HG03196 (cell line): ENCODE data around the gene CELSR3.

Experiments used
- ATAC-seq: cut with Tn5 transposase; IDR thresholded peaks from one replicate; pipeline ENCODE4 v1.9.1; 2021; ENCODE audit not compliant: unreplicated experiment

Gene CELSR3

DNA sequence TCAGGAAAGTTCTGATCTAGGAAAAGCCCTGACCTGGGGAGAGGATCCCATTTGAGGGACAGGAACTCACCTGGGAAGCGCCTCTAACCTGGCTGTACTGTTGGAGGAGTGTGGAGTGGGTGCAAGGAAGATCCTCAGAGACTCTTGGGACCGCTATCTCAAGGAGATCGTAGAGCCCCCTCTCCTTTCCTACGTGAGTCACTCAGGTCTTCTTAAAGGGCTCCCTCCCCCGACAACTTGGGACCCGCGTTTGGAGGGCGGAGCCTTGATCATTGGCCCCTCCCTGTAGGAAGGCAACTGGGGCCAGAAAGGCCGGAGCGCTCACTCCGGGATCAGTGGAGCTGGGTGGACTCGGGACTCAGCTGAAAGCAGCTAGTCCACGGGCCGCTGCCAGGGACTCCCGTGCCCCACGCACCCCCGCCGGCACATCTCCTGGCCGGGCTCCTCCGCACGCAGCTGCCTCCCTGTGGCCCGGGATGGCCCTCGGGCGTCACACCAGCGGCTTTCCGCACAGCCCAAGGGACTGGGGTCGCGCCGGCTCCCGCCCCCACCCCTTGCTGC, 27.9 kb downstream of the CELSR3 start:
- ATAC-seq: peak; percentile 17

DNA sequence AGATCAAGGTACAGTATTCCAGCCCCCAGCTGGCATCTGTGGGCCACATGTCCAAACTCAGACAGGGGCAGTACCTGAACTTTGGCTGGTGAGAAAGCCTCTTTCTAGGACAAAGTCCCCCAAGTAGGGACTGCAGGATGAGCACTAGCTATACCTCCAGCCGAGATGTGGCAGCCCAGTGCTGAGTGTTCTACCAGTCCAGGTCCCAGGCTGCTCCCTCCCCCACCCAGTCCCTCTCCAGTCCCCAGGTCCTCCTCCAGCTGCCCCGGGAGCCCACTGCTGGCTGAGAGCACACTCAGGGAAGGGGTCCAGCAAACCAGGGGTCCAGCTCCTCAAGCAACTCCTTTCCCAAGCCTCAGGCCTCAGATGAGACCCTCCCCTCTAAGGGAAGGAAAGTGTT, 28.9 kb downstream of the CELSR3 start:
- ATAC-seq: no peak

DNA sequence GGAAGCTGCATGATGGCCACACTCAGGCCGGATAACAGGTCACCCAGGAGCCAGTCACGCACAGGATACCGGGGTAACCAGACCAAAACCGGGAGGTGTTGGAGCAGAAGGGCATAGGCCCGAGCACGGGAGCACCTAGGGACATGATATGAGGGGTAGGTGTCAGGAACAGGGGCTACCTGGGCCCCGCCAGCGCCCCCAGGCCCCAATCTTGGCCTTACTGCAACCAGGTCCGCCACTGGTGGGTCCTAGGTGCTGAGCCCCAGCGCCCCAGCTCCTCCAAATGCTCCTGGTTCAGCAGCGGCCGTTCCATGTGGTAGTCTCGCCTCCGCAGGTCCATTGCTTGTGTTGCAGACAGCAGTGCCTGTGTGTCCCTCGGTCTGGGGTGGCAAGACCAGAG, 29.4 kb downstream of the CELSR3 start:
- no peak for ATAC-seq

DNA sequence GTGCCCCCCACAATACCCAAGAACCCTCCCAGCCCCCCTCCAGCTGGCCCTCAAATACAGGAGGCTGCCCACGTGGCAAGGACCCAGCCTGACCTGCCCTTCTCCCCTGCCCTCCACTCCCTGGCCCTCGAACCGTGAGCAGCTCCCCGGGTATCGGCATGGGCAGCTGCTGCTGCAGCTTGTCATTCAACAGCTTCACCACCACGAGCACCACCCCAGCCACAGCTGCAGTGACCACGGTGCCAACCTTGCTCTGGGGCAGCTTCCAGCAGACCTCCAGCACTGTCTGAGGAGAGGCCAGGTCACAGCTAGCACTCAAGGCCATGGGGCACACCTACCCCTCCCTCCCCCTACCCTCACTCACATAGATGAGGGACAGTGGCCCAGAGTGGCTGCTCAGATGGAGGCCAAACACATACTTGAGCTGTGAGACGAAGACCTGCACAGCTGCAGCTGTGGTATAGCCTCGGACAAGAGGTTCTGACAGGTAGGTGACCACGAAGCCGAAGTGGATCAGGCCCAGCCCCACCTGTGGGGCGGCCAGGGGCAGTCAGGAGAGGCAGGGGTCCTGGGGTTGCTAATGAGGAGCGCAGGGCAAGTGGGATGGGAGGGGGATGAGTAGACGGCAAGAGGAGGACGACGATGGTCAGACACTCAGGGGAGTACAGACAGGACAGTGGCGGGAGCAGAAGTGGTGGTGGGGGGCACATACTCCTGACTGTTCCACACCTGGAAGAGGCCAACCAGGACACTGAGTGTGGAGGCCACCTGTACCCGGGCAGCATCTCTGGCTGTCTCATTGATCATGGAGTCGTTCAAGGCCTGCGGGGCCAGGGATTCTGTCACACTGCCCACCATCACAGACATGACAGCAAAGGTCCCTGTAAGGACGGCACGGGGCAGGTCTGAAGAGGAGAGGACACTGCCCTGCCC, 30.9 kb downstream of the CELSR3 start:
- ATAC-seq: no peak

DNA sequence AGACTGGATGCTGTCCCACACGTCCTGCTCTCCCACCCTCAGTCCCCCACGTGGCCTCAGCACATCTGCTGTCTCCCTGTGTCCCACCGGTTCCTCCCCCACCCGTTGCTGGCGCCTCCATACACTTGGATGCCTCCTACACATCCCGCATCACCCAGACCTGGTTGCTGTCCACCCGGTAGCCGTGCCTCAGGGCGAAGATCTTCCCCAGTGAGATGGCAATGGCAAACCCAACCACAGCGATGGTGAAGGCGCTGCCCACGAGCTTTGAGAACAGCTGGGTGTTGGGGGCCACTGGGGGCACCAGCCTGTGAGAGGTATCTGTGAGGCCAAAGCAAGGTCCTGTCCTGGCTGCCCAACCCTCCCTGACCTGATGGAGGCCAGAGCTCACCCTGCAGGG, 31.9 kb downstream of the CELSR3 start:
- no peak for ATAC-seq

DNA sequence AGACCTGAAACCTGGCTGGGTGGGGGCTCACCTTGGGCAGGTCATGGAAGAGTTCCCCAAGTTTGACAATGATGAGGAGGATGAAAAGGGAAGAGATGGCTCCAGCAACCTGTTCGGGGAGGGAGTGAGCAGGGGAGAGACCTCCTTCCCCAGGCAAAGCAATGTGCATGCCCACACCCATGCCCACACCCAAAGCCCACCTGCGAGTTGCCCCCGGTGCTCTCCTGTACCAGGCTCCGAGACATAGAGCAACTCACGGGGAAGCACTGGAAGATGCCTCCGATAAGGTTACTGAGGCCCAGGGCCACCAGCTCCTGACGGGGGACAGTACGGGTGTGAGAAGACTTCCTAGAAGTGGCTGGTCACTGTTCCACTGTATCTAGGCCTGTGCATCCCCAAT, 32.3 kb downstream of the CELSR3 start:
- no peak for ATAC-seq

DNA sequence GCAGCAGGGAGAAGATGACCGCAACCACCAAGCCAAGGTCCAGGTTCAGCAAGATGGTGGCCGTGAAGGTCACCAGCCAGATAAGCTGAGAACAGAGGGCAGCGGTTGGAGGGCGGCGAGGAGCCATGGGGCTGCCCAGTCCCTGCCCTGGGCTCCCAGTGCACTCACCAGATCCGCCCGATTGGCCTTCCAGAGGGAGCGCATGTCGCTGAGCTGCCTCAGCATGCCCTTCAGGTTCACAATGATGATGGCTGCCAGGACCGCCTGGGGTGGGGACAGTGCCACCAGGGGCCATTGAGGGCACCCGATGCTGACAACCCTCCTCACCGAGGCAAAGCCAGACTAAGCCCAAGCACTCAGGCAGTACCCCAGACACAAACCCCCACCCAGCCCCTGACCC, 32.8 kb downstream of the CELSR3 start:
- ATAC-seq: no peak

DNA sequence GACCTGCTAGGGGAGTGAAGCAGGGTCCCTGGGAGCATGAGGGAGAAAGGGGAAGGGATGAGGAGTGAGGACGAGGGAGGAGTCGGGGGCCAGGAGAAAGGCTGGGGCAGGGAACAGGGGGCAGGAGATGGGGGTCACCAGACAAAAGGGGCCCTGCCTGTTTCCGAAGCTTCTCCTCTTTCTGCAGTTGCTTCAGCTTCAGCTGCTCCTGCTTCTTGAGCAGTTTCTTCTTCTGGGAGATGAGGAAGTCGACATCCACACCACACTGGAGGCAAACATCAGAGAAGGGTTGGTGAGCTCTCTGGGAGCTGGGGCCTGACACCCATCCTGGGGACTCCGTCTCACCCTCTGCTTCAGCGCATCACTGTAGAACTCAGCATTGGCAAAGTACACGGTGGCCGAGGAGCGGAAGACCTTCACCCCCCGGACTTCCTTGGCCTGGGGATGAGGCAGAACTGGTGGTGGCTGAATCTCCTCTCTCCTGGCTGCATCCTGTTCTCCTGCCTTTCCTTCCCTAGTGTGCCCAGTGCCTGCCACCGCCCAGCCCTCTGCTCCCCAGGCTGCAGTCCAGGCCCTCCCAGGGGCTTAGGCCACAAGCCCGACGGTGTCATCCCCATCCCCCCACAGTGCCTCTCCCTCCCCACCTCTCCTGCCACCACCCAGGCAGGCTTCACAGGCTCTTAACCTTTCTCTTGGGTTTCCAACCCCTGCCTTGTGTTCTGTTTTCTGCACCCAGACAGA, 34.2 kb downstream of the CELSR3 start:
- no peak for ATAC-seq

DNA sequence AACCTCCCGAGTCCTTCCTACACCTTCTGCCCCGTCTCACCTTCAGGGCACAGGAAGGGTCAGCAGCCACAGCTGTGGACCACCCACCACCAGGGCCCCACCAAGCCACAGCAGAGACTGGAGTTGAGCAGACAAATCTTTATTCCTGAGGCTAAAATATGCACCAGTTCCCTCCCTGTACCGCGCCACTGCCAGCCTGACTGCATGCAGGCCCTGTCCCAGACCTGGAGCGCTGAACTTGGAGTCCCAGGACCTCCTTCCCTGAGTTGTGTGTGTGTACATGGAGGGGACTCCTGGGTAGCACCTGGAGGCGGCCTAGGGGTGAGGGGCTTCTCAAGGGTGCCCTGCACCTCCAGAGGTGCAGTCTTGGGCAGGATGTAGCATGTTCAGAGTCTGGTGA, 37.1 kb downstream of the CELSR3 start:
- no peak for ATAC-seq

DNA sequence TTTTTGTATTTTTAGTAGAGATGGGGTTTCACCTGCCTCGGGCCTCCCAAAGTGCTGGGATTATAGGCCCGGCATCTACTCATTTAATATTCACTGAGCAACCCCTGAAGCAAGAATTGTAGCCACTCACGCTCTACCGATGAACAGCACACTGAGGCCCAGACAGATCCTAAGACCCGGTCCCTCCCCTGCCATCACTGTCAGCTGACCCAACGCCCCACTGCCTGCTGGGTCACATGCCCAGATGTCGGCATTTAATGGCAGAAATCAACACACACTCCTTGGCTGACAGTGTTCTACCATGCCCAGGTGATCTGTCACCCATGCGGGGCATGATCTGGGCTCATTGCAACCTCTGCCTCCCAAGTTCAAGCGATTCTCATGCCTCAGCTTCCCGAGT, 37.9 kb downstream of the CELSR3 start:
- no peak for ATAC-seq

DNA sequence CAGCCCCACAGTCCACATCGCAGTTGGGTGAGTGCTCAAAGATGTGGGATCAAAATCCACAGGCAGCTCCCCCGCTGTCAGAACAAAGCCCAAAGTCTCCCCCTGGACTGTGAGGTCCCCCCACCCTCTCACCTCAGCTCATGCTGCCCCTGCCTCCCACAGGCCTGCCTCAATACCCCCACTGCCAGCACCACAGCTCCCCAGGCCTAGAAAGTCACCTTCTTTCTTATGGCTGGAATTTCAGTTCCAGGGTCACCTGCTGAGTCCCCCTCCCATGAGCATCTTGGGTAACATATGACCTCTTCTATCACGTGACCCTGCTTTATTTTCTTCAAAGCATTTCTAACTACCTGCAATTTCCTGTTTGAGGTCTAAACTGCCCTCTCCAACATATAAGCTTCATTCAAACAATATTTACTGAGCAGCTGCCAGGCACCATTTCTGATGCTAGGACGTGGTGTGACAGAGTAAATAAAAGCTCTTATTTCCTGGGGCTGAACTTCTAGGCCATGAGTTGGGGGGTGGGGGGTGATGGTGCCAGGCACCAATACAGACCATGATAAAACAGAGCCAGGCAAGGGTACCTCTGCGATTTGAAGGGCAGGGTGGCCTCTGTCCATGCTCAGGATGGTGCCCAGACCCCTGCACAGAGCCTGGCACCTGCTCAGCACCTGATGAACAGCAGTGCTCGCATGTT, 38.7 kb downstream of the CELSR3 start:
- ATAC-seq: no peak

DNA sequence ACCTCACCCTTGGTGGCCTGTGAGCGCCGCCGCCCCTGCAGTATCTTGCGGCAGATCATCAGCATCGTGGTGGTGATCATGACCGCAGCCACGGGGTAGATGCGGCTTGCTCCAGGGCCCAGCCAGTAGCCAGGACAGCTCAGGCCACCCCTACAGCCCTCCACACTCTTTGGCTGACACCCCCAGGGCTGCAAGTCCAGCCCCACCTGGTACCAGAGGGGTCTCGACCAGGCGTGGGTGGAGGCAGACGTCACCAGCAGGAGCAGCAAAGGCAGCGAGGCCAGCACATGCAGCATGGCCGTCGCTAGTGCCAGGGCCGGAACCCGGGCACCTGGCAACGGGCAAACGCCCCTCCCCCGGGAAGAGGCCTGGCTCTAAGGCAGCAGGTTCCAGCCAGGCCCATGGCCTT, 41.2 kb downstream of the CELSR3 start, which contains the start of gene TMEM89:
TSS of gene TMEM89 (minus strand) at position 309 of the 409 bp plus-strand sequence. CDS start at position 296, 13 bp downstream.
- no peak for ATAC-seq

DNA sequence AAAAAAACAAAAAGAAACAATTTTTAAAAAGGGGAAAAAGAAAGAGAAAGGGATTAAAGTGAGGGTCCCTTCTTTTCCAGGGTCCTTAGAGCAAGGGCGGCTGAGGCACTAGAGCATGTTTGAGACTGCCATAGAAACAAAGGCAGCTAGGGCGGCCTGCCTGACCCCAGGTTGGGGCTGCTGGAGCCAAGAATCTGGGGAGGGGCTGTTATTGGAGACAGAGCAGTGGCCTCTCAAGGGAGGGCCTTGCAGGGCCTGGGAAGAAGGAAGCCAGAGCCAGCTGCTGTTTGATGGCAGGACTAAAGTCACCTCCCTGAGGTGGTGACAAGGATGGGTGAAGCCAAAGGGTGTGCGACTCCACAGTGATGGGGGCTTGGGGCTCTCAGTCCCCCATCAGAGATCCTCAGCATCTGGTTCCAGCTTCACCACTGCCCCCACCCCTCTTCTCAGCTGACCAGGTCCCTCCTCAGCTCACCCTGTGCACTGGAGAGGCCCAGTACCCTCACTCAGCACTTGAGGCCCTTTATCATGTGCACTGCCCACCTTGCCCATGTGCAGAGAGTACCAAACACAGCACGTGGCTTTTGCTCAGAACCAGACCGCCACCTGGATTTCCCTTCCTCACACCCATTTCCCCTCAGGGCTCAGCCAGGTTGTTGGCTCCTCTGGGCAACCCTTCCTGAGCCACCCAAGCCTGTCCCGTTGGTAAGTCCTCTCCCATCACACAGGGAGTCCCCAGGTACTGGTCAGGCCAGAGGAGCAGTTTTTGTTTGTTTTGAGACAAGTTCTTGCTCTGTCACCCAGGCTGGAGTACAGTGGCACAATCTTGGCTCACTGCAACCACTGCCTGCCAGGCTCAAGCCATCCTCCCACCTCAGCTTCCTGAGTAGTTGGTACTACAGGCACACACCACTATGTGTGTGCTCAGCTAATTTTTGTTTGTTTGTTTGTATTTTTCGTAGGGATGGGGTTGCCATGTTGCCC, 42.9 kb downstream of the CELSR3 start:
- no peak for ATAC-seq

DNA sequence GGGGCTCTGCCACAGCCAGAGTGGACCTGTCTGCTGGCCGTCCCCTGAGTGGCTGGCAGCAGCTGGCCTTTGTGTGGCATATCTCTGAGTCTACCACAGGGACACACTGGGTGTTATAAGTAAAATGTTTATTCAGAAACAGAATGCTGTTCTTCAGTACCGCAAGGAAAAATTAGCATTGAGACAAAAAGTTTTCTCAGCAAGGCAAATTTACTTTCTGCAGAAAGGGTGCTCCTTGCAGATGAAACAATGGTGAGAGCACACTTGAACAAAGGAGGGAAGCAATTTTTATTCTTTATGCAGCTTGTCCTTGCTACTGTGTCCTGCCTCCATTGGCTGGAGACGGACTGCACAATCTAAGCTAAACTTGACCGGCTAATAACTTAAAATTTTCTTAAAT, 45.1 kb downstream of the CELSR3 start:
- ATAC-seq: no peak

DNA sequence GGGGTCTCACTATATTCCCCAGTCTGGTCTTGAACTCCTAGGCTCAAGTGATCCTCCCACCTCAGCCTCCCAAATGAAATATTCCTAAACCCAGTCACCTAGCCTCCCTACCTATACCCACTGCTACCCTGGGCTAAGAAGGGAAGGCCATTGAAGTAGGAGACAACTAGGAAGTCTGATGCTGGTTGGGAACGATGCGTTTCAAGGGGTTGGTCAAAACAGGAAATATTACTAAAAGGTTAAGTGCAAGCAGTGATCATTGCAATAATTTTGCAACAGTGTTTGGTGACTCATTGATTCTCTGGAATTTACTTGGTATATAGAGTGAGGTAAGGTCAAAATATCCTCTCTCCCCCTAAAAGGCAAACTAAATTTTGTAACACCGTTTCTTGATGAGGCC, 48.6 kb downstream of the CELSR3 start:
- no peak for ATAC-seq

DNA sequence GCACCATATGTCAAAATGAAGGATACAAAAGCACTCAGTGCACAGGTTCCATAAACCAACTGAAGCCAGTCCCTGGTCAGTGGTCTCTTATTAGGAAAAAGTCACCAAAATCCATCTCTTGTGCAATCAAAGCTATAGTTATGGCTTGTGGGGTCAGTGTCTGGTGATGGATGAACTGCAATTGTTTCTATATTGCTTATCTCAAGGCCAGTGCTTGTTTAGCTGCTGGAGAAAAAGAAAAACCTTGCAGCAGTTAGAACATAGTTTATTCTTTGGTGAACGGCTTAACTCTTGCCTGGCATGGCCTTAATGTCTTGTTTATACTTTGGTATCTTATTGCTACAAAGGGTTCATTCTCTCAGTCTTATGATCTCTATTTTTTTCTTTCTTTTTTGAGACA, 50.4 kb downstream of the CELSR3 start:
- ATAC-seq: no peak

DNA sequence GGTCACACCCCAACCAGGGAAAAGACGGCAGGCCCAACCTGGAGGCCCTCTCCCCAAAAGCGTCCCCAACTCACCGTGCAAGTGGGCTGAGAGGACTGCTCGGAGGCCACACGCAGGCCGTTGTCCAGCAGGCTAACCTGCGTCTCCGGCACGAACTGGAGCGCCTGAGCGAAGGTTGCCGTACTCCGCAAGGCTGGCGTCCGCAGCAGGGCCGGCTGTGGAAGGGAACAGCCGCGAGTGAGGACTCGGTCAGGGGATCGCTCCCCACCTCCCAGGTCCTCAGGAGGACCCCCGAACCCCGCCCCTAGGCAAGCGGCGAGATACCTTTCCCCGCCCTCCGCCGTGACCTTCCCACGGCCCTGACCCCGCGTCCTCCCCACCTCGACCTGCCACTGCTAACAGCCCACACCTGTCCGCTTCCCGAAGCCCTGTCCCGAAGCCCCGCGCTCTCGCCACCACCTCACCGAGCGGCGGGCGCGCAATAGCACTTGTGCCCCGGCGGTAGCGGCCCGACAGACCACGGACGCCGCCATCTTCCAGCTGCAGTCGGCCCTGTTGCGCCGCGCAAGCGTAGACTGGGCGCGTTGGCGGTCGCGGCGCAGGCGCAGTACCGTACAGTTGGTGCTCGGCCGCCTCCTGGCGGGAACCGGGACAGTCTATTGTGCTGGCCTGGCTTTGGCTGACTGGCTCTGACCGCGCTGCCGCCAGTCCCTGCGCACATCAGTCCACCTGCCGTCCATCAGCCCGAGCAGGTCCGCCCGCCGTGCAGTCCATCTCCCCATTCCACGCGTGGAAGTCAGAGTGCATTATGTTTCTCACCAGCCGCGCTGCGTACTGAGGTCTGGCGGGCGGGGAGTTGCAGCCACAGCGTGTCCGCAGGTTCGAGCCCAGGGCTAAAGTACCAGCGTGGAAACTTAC, 53.3 kb downstream of the CELSR3 start, which contains the start of gene UQCRC1:
TSS of gene UQCRC1 (minus strand) at position 559 of the 918 bp plus-strand sequence. CDS start at position 533, 26 bp downstream.
- peak; percentile 97 for ATAC-seq

DNA sequence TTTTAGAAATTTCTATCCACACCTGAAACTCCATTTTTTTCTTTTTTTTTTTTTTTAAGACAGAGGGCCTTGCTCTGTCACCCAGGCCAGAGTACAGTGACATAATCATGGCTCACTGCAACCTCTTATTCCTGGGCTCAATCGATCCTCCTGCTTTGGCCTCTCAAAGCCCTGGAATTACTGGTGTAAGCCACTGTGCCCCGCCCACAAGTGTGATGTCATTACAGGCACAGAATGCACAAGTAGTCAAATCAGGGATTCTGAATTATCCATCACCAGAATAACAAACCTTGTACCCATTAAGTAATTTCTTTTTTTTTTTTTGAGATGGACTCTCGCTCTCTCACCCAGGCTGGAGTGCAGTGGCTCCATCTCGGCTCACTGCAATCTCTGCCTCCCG, 55.2 kb downstream of the CELSR3 start:
- ATAC-seq: no peak

DNA sequence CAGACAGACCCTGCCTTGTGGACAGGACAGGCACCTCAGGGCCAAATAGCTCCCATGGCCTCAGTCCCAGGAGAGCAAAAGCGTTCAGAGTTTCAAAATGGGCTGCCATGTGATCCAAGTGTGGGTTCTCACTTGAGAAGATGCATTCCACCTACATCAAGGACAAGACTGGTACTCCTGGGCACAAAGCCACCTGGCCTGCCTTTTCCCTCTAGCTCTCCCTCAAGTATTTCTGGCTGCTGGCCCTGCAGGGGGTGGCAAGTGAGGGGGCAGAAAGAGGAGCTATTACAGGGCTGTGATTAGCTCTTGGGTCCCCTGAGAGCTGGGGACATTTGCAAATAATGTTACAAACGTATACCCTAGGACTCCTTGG, 61.1 kb downstream of the CELSR3 start:
- no peak for ATAC-seq
